ENCODE measurements around the gene MAPKAPK2. TPM values are rescaled to one million over a fixed set of nuclear protein-coding genes. Genes with fewer than 3 reads are reported as not detected.
A peak's percentile ranks its signal among the peaks of the same experiment; 100 is the strongest.

Gene MAPKAPK2
- total RNA-seq, 1 donor from 2014 or later, result 24.7 TPM

GRCh38 chr1:206686478-206687249 is 2.0 kb downstream of the MAPKAPK2 start:
- Histone ChIP-seq H3K4me1 (peaks cover 52% of the 10 kb centered on the region), H3F3A (ENCODE audit: low read depth) (peaks cover 19% of the 10 kb centered on the region), H4K20me1 (ENCODE audit: low read depth) (peaks cover 61% of the 10 kb centered on the region), H3K9me3 (ENCODE audit: low read depth) (no peaks in the 10 kb centered on the region), H3K79me2 (ENCODE audit: low read depth) (peaks cover 61% of the 10 kb centered on the region), H3K27ac (no peak overlapping the region), H3K36me3 (no peaks in the 10 kb centered on the region), H3K9ac (no peak overlapping the region), H3K27me3 (peaks cover 45% of the 10 kb centered on the region), H2AFZ (replicated peaks) (no peak overlapping the region), H3K4me2 (peak overlapping the region; percentile 88), H3K4me3 (peak overlapping the region; percentile 96)
- Mint-ChIP-seq H3K36me3 (peaks cover under 1% of the 10 kb centered on the region), H3K27me3 (ENCODE audit: insufficient read depth, low read depth) (peaks cover 23% of the 10 kb centered on the region), H3K9me3 (no peaks in the 10 kb centered on the region), H3K27ac (peak overlapping the region; percentile 91), H3K4me3 (peak overlapping the region; percentile 98), H3K4me1 (peaks cover 55% of the 10 kb centered on the region)
- DNase-seq (ENCODE audit: low spot score), result no peak
- TF ChIP-seq EZH2 (IDR thresholded peaks at IDR 0.05) (no peak), CTCF (IDR thresholded peaks at IDR 0.05) (no peak), EZH2phosphoT487 (IDR thresholded peaks at IDR 0.05) (no peak)

- Mint-ChIP-seq H3K36me3 (peaks cover 2% of the 10 kb centered on the region), H3K4me1 (peaks cover 62% of the 10 kb centered on the region), H3K27me3 (ENCODE audit: insufficient read depth, low read depth) (peaks cover 20% of the 10 kb centered on the region), H3K27ac (no peak overlapping the region), H3K4me3 (peak overlapping the region; percentile 98), H3K9me3 (no peaks in the 10 kb centered on the region)
- H3K4me2 ChIP-seq, result peak overlapping the region; percentile 88
- peaks cover 68% of the 10 kb centered on the region for H4K20me1 ChIP-seq (ENCODE audit: low read depth)
- peaks cover 66% of the 10 kb centered on the region for H3K79me2 ChIP-seq (ENCODE audit: low read depth)
- no peak overlapping the region for H3K4me3 ChIP-seq
- DNase-seq (ENCODE audit: low spot score), result no peak
- H3K9ac ChIP-seq, result no peak overlapping the region
- no peak overlapping the region for H2AFZ ChIP-seq (replicated peaks)
- H3K36me3 ChIP-seq, result no peaks in the 10 kb centered on the region
- H3K4me1 ChIP-seq, result peaks cover 52% of the 10 kb centered on the region
- TF ChIP-seq CTCF (IDR thresholded peaks at IDR 0.05) (no peak), EZH2 (IDR thresholded peaks at IDR 0.05) (no peak), EZH2phosphoT487 (IDR thresholded peaks at IDR 0.05) (no peak)
- H3K27ac ChIP-seq, result no peak overlapping the region
- H3K9me3 ChIP-seq (ENCODE audit: low read depth), result no peaks in the 10 kb centered on the region
- peaks cover 19% of the 10 kb centered on the region for H3F3A ChIP-seq (ENCODE audit: low read depth)
- H3K27me3 ChIP-seq, result peaks cover 38% of the 10 kb centered on the region
These were observed 2.7 kb downstream of the MAPKAPK2 start for GRCh38 chr1:206687251-206687914.

GRCh38 chr1:206687915-206688442 is 3.3 kb downstream of the MAPKAPK2 start:
- Mint-ChIP-seq H3K27me3 (ENCODE audit: insufficient read depth, low read depth) (peaks cover 18% of the 10 kb centered on the region), H3K4me1 (peaks cover 68% of the 10 kb centered on the region), H3K36me3 (peaks cover 3% of the 10 kb centered on the region), H3K27ac (peak overlapping the region; percentile 25), H3K9me3 (no peaks in the 10 kb centered on the region), H3K4me3 (peak overlapping the region; percentile 57)
- Histone ChIP-seq H3K9ac (no peak overlapping the region), H3K4me2 (peak overlapping the region; percentile 88), H3K27ac (no peak overlapping the region), H4K20me1 (ENCODE audit: low read depth) (peaks cover 74% of the 10 kb centered on the region), H3K9me3 (ENCODE audit: low read depth) (no peaks in the 10 kb centered on the region), H3K79me2 (ENCODE audit: low read depth) (peaks cover 72% of the 10 kb centered on the region), H2AFZ (replicated peaks) (no peak overlapping the region), H3K27me3 (peaks cover 32% of the 10 kb centered on the region), H3K4me1 (peaks cover 52% of the 10 kb centered on the region), H3K4me3 (no peak overlapping the region), H3F3A (ENCODE audit: low read depth) (peaks cover 19% of the 10 kb centered on the region), H3K36me3 (no peaks in the 10 kb centered on the region)
- no peak for TF ChIP-seq CTCF (IDR thresholded peaks at IDR 0.05)
- TF ChIP-seq EZH2phosphoT487 (IDR thresholded peaks at IDR 0.05), result no peak
- no peak for TF ChIP-seq EZH2 (IDR thresholded peaks at IDR 0.05)
- no peak for DNase-seq (ENCODE audit: low spot score)
